CD4-positive, alpha-beta T cell treated with Interleukin-6 at 100 ng/mL for 8 hours (primary cell): Measurements from ENCODE around the gene DVL1.
"Not testable (repeated sequence)": the region's sequence is repeated elsewhere in the genome, so short reads cannot be mapped to it uniquely, and the experiment has no call there.

Source experiments
- DNase-seq: peaks from one replicate; pipeline ENCODE4 v3.0.0-alpha.2; 2020; ENCODE audit warnings: mixed read lengths, low spot score

DVL1 gene

DNA sequence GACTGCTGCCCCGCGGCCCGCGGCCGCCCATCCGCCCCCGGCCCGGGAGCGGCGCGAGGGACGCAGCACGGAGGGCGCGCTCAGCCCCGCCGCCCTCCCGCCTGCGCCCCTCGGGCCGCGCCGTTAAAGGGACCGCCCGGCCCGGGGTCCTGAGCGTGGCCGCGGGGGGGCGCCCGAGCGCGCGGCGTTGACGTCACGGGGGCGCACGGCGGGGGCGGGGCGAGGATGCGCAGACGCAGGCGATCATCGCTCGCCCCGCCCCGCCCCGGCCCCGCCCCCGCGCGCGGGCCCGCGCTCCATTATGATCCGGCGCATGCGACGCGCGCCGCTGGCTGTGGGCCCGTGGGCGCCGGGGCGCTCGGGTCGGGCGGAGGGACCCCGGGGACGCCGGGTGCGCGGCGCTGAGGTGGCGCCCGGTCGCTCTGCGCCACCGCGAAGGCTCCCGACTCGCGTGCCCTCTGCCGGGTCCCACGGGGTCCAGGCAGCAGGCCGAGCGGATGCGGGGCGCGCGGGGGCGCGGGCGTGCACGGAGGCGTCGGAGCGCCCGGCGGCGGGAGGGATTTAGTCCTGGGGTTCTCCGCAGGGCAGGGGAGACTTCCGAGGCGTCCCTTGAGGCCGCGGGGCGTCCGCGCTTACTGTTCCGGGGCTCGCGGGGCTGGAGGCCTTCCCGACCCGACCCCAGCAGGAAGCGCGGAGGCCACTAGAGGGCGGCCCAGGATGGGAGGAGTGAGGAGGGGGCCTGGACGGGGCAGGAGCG lies at the start of gene DVL1:
DVL1 (minus strand) TSS at position 163 of the 757 bp plus-strand sequence. CDS start 353 bp downstream, outside the sequence.
- DNase-seq, result peak; percentile 60

DNA sequence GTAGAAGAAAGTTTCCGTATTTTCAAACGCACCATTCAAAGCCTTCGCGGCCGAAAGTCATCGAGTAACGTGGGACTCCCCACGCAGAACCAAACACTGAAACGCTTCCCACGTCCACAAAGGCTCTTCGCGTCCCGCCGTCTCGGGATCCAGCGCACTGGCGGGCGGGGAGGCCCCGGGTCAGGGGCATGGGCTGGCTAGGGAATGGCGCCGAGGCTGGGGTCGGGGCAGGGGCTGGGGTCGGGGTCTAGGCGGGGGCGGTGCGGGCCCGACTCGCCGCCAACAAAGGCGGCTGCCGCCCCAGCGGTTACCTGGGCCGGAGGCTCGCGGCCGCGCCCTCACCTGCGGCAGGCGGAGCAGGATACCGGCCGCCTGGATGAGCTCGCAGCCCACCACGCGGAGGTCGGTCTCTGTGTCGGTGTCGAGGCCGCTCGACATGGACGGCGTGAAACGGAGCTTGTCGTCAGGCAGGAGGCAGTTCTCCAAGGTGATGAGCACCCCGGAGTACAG lies 49.5 kb upstream of the DVL1 start:
- DNase-seq, result no peak

DNA sequence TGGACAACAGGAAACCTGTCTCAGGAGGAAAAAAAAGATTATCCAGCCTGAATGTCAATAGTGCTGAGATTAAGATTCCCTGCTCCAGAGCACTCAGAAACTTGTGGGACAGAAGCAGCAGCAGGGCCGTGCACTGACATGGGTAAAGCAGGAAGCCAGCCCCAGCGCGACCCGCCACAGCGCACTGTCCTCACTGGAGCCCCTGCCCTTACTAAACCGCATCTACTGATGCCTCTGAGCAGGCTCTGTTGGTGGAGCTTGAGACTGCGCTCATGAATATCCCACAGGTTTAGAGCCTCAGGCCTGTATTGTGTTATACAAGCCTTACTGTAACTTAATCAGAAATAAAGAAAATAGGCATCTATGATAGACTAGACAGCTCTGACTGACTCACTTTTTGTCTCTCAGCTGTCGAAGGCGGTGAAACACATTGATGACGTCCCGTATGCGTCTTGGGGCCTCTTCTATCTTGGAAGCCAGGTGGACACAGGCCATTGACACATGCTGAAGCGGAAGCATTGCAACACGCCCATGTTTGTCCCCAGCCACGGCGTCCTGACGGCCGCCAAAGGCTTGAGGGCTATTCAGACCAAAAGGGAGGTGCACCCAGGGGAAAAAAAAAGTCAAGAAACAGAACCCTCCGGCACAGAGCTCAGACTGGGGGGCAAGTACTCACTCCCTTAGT lies 48.8 kb upstream of the DVL1 start:
- DNase-seq, result no peak

DNA sequence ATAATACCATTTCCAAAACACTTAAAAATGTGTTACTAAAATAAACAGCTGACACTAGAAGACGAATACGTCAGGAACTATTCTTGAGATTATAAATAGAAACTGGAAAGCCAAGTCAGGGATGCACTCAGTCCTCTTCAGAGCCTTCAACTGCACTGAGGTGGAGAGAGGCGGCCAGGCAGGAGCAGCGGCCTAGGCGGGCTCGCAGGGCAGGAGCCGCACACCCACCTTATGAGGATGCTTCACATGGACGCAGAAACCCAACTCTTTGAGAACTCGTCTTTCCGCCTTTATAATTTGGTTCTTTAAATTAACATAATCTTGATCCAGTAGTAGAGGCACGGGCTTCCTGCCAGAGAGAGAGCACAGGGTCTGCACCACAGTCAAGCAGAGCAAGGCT lies 45.9 kb upstream of the DVL1 start:
- DNase-seq, result no peak

DNA sequence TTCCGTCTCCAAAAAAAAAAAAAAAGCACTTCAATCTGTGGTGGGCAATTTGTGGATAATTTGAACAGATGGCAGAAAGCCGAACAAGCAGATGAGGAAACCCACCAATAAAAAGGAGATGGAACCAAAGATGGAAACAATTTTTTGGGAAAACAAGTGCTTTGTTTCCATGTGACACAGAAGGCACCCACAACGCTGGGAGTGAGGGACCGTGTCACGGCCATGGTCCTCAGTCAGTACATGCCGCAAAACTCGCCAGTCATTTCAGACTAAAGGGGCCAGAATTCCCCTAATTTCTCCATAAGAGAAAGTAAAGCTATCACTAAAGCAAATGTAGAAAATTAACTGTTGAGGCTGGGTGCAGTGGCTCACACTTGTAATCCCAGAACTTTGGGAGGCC lies 44.9 kb upstream of the DVL1 start:
- no peak for DNase-seq

DNA sequence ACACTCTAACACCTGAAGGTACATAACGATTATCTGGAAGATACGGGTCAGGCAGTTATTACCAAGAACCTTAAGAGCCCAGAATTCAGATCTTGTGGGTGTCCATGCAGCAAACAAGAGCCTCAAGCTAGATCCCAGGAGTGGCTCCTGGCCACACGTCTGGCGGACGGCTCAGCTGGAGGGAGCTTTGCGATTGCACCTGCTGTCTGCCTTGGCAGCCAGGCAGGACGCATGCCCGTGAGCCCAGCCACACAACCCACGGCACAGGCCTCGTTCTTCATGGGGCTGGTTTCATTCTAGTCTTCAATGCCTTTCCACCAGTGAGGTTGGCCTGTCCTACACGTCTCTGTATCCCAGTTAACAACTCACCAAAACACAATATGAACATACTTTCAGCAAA lies 44.2 kb upstream of the DVL1 start:
- no peak for DNase-seq

DNA sequence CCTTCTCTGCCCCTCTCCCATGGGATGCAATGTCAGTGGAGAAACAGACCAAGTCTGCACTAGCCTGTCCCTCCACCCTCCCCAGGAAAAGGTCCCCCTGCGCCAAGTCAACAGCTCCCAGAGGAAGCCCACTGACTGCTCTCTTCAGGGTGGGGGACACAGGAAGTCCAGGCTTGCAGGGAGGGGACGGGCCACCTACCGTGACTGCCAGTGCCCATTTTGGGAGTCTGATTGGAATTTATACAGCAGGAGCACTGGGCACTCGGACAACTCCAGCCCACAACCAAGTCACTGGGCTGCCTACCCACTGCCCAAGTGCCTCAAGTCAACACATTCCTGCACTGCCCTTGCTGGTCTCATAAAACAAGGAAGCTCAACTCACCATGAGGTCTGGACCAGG lies 43.8 kb upstream of the DVL1 start:
- no peak for DNase-seq

DNA sequence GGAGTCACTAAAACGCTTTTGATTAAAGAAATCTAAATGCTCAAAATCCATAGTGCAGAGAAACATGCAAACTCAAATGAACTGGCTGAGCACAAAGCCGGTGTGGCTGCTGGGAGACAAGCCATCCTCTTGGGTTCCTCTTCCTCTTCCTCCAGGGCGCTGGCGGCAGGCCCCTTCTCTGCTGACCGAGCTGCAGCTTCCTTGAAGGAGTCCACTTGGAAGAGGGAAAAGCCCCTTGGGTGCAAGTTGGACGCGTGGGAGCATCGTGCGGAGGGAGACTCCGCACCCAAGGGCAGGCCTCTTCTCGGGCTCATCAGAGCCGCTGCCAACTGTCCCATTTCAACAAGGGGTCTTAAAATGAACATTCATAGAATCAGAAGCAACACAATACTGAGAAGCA lies 42.0 kb upstream of the DVL1 start:
- no peak for DNase-seq

DNA sequence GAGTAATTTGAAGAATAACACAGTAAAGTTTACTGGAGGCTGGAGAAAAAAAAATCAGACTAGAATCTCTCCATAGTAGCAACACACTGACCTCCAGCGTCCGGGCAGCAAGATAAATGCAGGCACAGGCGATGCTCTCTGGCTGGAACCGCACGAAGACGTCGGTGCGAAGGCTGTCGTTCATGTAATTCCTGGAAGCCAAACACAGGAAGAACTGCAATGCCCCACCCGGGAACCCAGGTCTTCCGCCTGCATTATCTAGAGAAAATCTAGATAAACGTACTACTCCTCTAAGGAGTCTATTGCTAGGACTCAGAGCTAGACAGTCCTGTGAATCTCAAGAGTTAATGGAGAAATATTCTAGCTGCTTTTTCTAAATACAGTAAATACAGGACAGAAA lies 41.5 kb upstream of the DVL1 start:
- DNase-seq, result no peak

DNA sequence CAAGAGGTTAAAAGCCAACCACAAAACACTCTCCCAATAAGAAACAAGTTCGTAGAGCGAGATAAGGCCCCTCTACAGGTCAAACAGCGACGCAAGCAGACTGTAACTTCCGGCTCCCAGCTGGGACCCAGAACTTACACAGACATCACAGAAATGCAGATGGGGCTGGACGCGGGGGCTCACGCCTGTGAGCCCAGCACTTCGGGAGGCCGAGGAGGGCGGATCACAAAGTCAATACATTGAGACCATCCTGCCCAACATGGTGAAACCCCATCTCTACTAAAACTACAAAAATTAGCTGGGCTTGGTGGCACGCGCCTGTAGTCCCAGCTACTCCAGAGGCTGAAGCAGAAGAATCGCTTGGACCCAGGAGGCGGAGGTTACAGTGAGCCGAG lies 38.9 kb upstream of the DVL1 start:
- DNase-seq, result no peak

DNA sequence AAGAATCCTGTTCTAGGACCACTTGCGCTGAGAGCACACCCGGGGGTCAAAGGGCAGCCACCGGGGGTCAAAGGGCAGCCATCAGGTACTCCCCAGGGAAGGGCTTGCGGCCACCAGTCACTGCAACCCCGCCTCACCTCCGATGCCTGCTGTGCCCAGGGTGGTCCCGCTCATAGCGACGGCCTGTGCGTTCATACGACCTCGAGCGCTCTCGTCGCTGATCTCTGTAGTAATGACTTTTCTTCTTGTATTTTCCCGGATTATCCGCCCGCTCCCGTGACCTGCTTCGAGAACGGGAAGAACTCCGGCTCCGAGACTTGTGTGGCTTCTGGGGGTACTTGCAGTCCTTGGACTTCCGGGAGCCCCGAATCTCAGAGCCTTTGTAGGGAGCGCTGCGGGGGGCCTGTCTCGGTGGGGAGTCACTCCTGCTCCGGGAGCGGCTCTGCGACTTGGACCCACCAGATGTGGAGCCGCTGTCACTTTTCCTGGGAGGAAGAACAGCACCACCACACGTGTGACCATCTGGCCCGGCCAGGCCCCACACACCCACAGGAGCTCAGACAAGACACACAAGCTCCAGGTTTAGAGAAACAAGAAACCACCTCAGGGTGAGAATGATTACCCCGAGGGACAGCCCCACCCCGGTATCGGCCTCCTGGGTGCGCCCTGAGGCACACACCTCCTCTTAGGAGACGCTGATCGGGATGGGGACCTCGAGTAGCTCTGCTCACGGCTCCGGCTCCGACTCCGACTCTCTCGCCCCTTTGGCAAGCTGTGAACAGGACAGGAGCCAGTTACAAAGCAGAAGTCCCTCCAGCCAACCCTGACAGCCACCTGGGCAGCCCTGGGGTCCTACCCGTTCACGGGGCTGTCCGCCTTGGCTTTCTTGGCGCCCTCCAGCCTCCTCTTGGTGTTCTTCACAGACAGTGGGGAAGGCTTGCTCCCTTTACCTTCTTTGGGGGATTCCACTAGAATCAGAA lies 38.2 kb upstream of the DVL1 start:
- no peak for DNase-seq

DNA sequence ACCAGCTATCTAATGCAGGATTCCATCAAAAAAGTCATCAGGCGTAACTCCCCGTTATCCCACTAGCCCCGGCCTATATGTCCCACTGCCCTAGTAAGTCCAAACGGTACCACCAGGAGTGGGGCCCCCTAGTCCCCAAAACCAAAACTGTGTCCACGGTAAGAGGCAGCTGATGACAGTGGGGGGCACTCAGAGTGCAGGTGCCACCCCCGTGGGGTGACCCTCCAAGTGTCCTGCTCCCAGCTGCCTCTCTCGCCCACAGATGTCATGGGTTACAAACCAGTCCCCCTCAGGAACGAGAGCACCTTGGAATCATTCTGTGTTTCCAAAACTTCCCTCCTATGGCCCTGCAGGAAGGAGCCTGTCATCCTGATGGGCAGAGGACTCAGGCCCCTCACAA lies 36.7 kb upstream of the DVL1 start:
- no peak for DNase-seq

DNA sequence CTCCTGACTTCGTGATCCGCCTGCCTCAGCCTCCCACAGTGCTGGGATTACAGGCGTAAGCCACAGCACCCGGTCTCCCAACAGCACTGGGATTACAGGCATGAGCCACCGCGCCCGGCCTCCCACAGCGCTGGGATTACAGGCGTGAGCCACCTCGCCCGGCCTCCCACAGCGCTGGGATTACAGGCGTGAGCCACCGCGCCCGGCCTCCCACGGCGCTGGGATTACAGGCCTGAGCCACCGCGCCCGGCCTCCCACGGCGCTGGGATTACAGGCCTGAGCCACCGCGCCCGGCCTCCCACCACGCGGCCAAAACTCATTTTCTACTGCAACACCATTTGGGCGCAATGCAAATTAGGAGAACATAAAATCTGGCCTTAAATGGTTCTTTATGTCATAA lies 36.1 kb upstream of the DVL1 start:
- DNase-seq, result not testable (repeated sequence)

DNA sequence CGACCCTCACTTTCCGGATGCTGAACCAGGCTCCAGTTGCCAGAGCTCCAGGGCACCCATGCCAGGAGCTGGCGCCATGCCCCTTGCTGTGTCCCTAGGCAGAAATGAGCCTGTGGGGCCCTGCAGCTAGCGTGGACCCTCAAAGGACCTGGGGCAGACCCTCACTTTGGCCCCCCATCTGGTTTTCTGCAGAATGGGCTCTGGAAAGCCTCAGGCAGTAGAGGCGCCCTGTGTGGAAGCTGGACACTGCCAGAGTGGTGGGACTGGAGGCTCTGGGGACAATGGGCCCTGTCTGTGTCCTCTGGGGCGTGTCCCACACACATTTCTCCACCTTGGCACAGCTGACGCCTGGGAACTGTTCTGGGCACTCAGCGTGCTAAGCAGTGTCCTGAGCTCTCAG lies 32.1 kb upstream of the DVL1 start:
- DNase-seq, result no peak

DNA sequence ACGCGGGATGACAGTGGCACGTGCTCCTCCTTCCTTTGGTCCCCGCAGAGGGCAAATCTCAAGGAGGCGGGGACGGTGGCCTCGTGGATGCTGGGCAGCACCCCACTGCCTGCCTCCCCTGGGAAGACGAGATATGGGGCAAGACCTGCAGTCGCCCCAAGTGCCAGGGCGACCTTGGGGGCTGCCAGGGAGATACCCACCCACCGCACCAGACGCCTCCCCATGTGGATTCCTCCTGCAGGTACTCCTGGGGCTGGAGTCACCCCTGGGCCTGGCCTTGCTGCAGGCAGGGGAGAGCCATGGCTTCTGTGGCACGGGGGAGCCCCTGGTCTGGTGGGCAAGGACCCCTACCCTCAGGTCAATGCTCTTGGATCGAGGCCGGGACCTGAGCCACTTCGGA lies 31.6 kb upstream of the DVL1 start:
- DNase-seq, result no peak

DNA sequence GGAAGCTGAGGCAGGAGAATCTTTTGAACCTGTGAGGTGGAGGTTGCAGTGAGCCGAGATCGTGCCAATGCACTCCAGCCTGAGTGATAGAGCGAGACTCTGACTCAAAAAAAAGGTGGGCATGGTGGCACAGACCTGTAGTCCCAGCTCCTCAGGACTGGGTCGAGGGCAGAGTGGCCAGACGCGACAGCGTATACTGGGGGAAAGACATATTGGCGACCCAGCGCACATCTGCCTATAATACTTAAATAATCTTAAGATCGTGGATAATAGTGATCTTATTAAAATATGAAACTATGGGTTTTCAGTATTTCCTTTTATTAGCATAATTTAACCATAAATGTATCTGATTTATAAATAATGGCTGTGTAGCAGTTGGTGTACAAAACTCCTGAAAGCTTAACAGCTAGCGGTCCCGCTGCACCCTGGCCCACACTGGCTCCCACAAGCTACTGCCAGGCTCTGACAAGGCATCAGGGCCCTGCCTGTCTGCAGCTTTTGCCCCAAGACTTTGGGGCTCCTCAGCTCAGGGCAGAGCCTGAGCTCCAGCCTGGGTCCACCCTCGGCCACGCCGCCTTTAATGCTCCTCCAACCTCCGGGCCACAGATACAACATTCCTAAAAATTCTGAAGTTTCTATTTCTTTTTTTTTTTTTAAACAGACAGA lies 28.5 kb upstream of the DVL1 start:
- DNase-seq, result no peak

DNA sequence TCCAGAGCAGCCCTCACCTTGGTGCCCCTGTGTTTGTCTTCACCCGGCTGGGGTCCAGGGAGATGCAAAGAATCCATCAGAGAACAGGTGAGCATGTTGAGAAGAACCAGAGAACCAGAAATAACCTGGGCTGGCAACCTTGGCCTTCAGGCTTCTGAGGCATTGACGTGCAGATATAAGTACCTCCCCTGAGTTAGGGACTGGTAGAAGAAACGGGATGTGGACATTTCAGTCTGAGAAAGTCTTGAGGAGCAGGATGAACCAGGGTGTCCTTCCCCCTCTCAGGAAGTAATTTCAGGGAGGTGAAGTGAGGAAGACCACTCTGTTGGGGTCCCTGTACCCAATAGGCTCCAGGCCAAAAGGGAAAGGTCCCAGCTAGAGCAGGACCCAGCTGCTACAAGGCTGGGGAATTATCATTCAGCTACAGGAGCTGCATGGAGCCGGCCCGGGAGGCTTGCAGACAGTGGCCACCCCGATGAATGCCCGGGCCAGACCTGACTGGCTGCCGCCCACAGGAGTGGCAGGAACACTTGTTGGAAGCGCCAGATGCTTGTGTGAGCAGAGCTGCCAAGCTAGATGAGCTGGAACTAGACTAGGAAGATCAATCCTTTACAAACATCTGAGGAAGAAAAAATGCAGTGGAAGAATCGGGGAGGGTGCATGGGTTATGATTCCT lies 27.5 kb upstream of the DVL1 start:
- DNase-seq, result no peak

DNA sequence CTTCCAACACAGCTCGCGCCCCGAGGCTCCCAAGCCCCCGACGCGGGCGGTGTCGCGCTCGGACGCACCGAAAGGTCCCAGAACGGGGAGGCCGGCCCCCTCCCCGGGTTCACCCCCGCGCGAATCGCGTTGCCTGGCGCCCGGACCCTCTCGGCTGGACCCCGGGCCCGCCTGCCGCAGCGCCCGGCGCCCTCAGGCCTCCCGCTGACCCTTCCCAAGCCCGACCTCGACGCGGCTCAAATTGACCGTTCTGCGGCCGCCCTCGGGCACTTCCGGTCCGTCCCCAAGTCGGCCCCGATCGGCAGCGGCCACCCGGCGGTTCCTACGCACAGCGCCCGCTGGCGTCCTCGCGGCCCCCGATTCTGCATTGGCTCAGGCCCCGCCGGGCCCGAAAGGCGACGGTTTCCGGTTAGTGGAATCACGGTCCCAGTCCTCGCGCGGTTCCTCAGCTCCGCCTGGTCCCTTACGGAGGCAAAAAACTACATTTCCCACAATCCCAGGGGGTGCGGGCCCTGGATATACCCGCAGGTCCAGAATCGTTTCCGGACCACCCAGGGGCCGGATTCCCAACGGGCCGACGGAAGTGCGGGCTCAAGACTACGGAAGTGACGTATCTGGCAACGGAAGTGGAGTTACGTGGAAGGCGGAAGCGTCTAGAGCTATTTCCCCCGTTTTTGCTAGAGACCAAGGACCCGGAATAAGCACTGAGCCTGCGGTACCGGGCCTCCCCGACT lies 25.9 kb upstream of the DVL1 start, which contains the start of gene AURKAIP1:
AURKAIP1 (minus strand) TSS at position 279 of the 734 bp plus-strand sequence. CDS start 451 bp downstream, outside the sequence.
- DNase-seq, result peak; percentile 98

DNA sequence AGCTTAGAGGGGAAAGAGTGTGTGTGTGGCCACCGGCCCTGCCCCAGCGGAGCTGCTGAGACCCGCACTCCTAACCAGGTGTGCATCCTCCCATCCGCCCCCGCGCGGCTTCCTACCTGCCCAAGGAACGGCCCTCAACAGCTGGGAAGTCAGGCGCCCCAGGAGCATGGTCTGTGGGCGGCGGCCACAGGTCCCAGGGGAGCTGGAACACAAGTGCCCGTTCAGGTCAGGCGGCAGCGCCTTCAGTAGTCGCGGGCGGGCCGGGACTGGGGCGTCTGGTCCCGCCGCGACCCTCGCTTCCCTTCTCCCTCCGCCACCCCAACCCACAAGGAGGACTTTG lies 25.3 kb upstream of the DVL1 start:
- DNase-seq, result no peak

DNA sequence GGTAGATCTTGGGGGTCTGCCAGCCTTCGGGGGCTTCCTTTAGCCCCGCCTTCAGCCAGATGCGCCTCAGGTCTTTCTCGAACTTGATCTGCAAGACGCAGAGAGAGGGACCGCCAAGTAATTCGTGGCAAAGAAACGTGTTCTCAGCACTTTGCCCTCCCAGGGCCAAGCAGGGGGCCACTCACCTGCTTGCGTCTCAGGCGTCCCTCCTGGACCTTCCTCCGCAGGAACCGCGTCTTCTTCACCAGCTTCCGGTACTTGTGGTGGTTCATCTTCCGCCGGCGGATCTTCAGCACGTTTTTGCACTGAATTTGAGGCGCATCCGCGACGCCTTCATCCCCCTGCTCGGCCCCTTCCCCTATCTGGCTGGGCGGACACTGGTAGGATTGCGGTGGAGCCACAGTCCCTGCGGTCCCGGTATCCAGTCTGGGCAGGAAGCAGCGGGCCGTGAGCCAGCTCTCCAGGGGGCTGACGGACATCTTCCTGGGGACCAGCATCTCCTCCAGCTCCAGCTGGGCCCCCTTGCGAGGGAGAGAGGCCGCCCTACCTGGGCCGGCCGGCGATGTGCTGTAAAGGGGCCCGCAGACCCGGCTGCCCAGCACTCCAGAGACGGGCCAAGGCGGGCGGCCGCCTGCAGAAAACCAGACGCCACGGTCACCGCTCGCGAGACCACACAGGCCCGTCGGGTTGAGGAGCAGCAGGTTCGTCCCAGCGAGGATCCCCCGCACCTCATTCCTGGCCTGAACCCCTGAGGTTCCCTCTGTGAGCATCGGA lies 24.8 kb upstream of the DVL1 start:
- DNase-seq, result no peak
